Prostate gland (tissue), 2 donors: Measurements from ENCODE around the gene SLIT3.

Source experiments
- POLR2A ChIP-seq: fragments of 450-650 bp; IDR thresholded peaks from one replicate; pipeline ENCODE4 v1.6.1; 2016; ENCODE audit warnings: antibody characterized with exemption, mild to moderate bottlenecking
- POLR2AphosphoS5 ChIP-seq: sonication (generic); formaldehyde crosslinking; IDR thresholded peaks from one replicate; pipeline ENCODE4 v1.6.1; 2017; ENCODE audit warnings: antibody characterized with exemption
- TF ChIP-seq, protein P1 (sequence below), 4 experiments: fragments of 200-600 bp in 2 of 4; fragments of 450-650 bp in 2 of 4; sonication (generic) in 2 of 4; IDR thresholded peaks; 1 replicate in 3 of 4; 2 replicates in 1 of 4; pipeline ENCODE4 v1.5.1; 2016 to 2019; ENCODE audit warnings: antibody characterized with exemption in 4 of 4, mild to moderate bottlenecking in 2 of 4, moderate library complexity in 2 of 4

DNA sequence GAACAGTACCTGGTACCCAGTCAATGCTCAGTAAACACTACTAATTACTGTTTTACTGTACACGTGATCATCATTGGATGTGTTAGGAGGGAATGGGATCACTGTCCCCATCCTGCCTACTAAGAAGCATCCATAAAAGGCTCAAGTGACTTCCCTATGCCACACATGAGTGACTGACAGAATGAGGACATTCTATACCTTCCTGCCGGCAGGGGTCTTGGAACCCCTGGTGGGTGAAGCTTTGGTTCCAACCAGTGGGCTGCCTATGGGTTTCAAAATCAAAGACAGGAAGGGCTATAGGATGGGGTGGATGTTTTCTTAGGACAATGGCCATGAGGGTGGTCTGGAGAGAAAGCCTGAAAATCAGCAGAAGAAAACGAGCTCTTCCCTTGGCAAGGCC, 512.2 kb downstream of the SLIT3 start:
- TF ChIP-seq, protein P1, sequence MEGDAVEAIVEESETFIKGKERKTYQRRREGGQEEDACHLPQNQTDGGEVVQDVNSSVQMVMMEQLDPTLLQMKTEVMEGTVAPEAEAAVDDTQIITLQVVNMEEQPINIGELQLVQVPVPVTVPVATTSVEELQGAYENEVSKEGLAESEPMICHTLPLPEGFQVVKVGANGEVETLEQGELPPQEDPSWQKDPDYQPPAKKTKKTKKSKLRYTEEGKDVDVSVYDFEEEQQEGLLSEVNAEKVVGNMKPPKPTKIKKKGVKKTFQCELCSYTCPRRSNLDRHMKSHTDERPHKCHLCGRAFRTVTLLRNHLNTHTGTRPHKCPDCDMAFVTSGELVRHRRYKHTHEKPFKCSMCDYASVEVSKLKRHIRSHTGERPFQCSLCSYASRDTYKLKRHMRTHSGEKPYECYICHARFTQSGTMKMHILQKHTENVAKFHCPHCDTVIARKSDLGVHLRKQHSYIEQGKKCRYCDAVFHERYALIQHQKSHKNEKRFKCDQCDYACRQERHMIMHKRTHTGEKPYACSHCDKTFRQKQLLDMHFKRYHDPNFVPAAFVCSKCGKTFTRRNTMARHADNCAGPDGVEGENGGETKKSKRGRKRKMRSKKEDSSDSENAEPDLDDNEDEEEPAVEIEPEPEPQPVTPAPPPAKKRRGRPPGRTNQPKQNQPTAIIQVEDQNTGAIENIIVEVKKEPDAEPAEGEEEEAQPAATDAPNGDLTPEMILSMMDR (IDR thresholded peaks at IDR 0.05) = no peak
- TF ChIP-seq POLR2AphosphoS5 (no peak), POLR2A (no peak)
